ENCODE results near the gene TM4SF1.

Gene TM4SF1

DNA sequence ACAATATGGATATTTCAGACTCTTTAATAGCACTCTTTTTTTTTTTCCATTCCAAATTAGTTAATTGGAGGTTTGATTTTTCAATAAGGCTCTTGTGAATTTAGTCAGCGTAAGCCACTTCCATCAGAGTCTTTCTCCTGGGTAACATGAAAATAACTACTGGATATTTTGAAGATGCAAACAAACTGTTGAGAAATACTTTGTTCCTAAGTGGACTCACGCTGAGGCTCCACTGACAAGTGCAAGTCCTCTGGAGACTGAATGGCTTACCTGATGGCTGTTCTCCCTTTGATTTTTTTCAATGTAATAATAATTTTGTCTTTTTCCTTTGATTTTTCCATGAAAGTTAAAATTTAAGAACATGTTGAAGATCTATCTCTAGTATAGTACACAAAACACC lies 26.0 kb upstream of the TM4SF1 start:
- no peak for DNase-seq (ENCODE audit: low read depth)
- TF ChIP-seq, protein P1, sequence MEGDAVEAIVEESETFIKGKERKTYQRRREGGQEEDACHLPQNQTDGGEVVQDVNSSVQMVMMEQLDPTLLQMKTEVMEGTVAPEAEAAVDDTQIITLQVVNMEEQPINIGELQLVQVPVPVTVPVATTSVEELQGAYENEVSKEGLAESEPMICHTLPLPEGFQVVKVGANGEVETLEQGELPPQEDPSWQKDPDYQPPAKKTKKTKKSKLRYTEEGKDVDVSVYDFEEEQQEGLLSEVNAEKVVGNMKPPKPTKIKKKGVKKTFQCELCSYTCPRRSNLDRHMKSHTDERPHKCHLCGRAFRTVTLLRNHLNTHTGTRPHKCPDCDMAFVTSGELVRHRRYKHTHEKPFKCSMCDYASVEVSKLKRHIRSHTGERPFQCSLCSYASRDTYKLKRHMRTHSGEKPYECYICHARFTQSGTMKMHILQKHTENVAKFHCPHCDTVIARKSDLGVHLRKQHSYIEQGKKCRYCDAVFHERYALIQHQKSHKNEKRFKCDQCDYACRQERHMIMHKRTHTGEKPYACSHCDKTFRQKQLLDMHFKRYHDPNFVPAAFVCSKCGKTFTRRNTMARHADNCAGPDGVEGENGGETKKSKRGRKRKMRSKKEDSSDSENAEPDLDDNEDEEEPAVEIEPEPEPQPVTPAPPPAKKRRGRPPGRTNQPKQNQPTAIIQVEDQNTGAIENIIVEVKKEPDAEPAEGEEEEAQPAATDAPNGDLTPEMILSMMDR (conservative IDR thresholded peaks at IDR 0.05; ENCODE audit: low read depth, low read length), result no peak
- no peak overlapping the region for H3K4me3 ChIP-seq (ENCODE audit: low read length)

DNA sequence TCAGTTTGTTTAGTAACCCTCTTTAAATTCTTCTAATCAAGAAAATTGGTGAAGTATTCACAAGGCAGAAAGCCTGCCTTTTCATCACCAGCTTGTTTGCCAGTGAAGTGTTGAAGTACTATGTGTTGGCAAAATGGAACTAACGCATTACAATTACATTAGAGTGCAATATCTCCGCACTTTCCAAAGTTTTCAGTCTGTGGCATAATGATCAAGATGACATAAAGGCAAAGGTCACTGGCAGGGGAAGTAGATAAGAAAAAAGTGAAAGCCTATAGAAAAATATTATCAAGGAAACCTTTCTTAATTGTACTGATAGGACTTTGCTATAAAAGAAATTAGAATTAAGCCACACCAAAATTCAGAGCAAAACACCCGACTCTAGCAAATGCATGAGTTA lies 25.0 kb upstream of the TM4SF1 start:
- TF ChIP-seq, protein P1 (conservative IDR thresholded peaks at IDR 0.05; ENCODE audit: low read depth, low read length), result no peak
- no peak for DNase-seq (ENCODE audit: low read depth)
- H3K4me3 ChIP-seq (ENCODE audit: low read length), result no peak overlapping the region

DNA sequence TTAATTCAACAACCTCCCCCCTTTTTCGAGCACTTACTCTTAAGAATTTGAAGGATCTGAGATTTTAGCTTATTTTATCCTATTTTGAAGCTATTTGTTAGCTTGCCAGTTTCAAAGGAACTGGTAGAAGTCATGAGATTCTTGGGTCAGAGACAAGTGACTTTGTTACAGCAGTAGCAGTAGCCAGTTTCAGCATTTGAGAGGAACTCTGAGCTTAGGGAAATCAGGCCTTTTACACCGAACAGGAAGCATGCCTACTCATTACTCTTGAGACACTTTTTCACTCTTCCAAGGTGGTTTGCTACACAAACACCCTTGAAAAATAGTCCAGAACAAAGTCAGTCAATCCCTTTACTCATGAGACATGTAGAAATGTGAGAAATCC lies 24.5 kb upstream of the TM4SF1 start:
- no peak overlapping the region for H3K4me3 ChIP-seq (ENCODE audit: low read length)
- TF ChIP-seq, protein P1 (conservative IDR thresholded peaks at IDR 0.05; ENCODE audit: low read depth, low read length), result no peak
- DNase-seq (ENCODE audit: low read depth), result no peak

DNA sequence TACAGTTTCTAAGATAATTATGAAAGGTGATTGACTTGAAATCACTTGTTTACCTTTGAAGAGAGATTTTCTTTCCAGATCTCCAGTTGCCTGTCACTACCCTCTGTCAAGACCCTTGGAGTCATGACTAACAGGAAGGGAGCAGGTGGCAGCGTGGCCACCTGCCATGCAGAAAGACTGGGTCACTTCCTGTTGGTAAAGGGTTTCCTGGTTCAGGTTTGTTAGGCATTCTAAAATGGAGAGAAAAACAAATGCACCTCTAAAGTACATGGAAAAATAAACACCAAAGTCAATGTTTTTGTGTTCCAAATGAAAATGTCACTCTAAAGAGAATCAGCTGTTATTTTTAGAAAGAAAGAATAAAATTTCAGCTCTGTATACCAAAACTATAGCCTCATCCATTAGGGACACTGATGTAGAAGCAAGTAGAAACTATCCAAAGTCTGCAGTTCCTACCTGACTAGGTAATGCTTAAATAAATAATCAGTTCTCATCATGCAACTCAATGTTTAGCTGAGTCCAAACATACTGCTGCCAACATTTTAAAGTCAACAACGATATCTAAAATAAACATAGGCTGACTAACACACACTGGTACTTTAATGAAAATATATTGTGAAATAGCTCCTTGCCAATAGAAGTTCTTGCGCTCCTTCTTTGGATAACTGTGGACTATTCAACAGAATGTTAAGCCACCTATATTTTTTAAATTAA lies 23.9 kb upstream of the TM4SF1 start:
- H3K4me3 ChIP-seq (ENCODE audit: low read length), result no peak overlapping the region
- no peak for DNase-seq (ENCODE audit: low read depth)
- TF ChIP-seq, protein P1 (conservative IDR thresholded peaks at IDR 0.05; ENCODE audit: low read depth, low read length), result no peak

DNA sequence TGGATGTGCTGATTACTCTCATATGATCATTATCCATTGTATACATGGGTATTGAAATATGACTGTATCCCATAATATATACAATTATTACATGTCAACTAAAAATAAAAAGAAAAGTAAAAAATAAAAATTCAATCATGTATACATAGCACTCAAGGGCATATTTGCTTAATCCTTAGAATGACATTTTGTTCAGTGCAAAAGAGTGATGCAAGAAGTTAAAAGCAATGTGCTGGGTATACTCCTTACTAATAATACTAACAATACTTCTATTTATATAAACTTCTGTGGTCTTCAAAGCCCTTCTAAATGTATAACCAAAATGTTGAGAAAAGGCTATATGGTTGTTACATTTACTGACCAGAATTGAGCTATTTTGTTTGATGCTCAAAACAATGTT lies 23.2 kb upstream of the TM4SF1 start:
- no peak overlapping the region for H3K4me3 ChIP-seq (ENCODE audit: low read length)
- TF ChIP-seq, protein P1 (conservative IDR thresholded peaks at IDR 0.05; ENCODE audit: low read depth, low read length), result no peak
- no peak for DNase-seq (ENCODE audit: low read depth)

DNA sequence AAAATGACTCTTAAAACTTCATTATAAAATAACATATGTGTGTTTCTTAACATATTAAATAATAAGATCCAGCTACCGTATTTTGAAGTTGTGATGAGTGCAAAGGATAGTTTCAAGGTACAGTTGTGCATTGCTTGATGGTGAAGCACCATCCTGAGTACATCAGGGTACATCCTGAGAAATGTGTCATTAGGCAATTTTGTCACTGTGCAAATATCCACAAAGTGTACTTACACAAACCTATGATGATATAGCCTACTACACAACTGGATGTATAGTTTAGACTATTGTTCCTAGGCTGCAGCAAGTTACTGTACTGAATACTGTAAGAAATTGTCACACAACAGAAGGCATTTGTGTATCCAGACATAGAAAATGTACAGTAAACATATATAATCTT lies 20.8 kb upstream of the TM4SF1 start:
- TF ChIP-seq, protein P1 (conservative IDR thresholded peaks at IDR 0.05; ENCODE audit: low read depth, low read length), result no peak
- no peak overlapping the region for H3K4me3 ChIP-seq (ENCODE audit: low read length)
- no peak for DNase-seq (ENCODE audit: low read depth)

DNA sequence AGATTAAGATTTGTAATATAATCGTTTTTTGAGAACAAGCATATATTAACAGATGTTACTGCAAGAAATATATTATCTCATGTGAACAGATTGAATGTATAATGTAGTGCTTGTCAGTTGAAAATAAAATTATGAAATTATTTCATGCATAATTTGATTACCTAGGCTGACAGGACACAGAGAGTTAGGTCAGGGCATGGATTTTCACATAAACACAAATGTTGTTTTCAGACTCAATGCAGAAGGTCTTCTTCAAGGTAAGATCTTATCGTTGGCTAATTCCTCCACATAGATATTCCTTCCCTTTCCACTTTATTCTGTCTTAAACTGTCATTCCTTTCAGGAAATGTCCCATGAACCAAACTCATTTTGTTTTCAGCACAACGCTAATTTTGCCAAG lies 20.1 kb upstream of the TM4SF1 start:
- DNase-seq (ENCODE audit: low read depth), result no peak
- TF ChIP-seq, protein P1 (conservative IDR thresholded peaks at IDR 0.05; ENCODE audit: low read depth, low read length), result no peak
- no peak overlapping the region for H3K4me3 ChIP-seq (ENCODE audit: low read length)

Measured in retinal pigment epithelial cell (primary cell).